Subcutaneous adipose tissue (tissue), 4 donors: ENCODE measurements around the gene FLT1. TPM values are rescaled to one million over a fixed set of nuclear protein-coding genes. Genes with fewer than 3 reads are reported as not detected.

Source experiments
- CTCF ChIP-seq: fragments of 450-650 bp; IDR thresholded peaks from one replicate; pipeline ENCODE4 v1.5.1; 2016; ENCODE audit warnings: low read depth, mild to moderate bottlenecking, control low read depth, antibody characterized with exemption, moderate library complexity
- total RNA-seq, 4 donors: library from RNA; depleted of rRNA; stranded (reverse); fragments of >200 nt; gene quantifications; one replicate each; pipeline ENCODE4 v1.1.0, GENCODE V29; 2016

The FLT1 gene
- total RNA-seq, 4 donors from 2014 or later, result 29.9 to 89.5 (median 69.6) TPM

- TF ChIP-seq CTCF, result no peak
Measured at GRCh38 chr13:28353679-28354078, 141.2 kb downstream of the FLT1 start.

GRCh38 chr13:28349907-28350654 lies 144.8 kb downstream of the FLT1 start:
- no peak for TF ChIP-seq CTCF

- no peak for TF ChIP-seq CTCF
Measured at GRCh38 chr13:28349371-28349770, 145.6 kb downstream of the FLT1 start.

GRCh38 chr13:28347456-28348371 lies 147.2 kb downstream of the FLT1 start:
- TF ChIP-seq CTCF, result no peak

- TF ChIP-seq CTCF, result no peak
Measured at GRCh38 chr13:28346154-28346553, 148.8 kb downstream of the FLT1 start.

- no peak for TF ChIP-seq CTCF
Measured at GRCh38 chr13:28344163-28344562, 150.8 kb downstream of the FLT1 start.

- TF ChIP-seq CTCF, result no peak
Measured at GRCh38 chr13:28342251-28342650, 152.7 kb downstream of the FLT1 start.
